Caco-2 (cell line): Measurements from ENCODE around the gene KLK1. TPM values are rescaled to one million over a fixed set of nuclear protein-coding genes. Genes with fewer than 3 reads are reported as not detected.

Experiments used
- BruUV-seq: library from RNA; stranded (reverse); fragments of 400-500 nt; replicated peaks from 2 replicates; lab custom pipeline; 2021; lab: Mats Ljungman, UMichigan
- CTCF ChIA-PET: fragments of 300-600 bp; sonication (Branson Sonifier 250); formaldehyde crosslinking; loops from one replicate; lab custom pipeline; 2022; ENCODE audit warnings: antibody characterized with exemption; lab: Charles Lee
- POLR2A ChIA-PET: fragments of 300-600 bp; sonication (Branson Sonifier 250); formaldehyde crosslinking; loops from one replicate; lab custom pipeline; 2022; ENCODE audit warnings: antibody characterized with exemption; lab: Charles Lee
- DNase-seq, 2 experiments: peaks; one replicate each; pipeline versions ENCODE4 v3.0.0 to v3.0.0-alpha.2; 2020 to 2022
- H3K27me3 ChIP-seq: replicated peaks from 2 replicates; pipeline ENCODE4 v1.6.0; 2011; ENCODE audit warnings: low read length; ENCODE audit not compliant: control insufficient read depth, insufficient read depth
- H3K36me3 ChIP-seq: 2 replicates; pipeline ENCODE4 v1.5.1; 2011; ENCODE audit warnings: low read length; ENCODE audit not compliant: control insufficient read depth, insufficient read depth
- H3K4me1 ChIP-seq: fragments of 250-450 bp; sonication (Bioruptor Pico); 2 replicates; pipeline ENCODE4 v1.5.1; 2020; ENCODE audit warnings: mild to moderate bottlenecking
- H3K4me3 ChIP-seq: 2 replicates; pipeline ENCODE4 v1.5.1; 2011; ENCODE audit warnings: low read depth, mild to moderate bottlenecking, control low read depth, low read length
- H3K9me3 ChIP-seq: fragments of 250-450 bp; sonication (Bioruptor Pico); 2 replicates; pipeline ENCODE4 v1.5.1; 2020; ENCODE audit warnings: mild to moderate bottlenecking, moderate library complexity
- H3K27ac Mint-ChIP-seq: one replicate; pipeline ENCODE4 v1.8.0; 2022; ENCODE audit warnings: mixed read lengths; ENCODE audit not compliant: unreplicated experiment
- H3K27me3 Mint-ChIP-seq: one replicate; pipeline ENCODE4 v1.8.0; 2022; ENCODE audit warnings: mixed read lengths; ENCODE audit not compliant: insufficient read depth, unreplicated experiment
- H3K36me3 Mint-ChIP-seq: one replicate; pipeline ENCODE4 v1.8.0; 2022; ENCODE audit warnings: mild to moderate bottlenecking, mixed read lengths; ENCODE audit not compliant: insufficient read depth, unreplicated experiment
- H3K4me1 Mint-ChIP-seq: one replicate; pipeline ENCODE4 v1.8.0; 2022; ENCODE audit warnings: low read depth, mixed read lengths; ENCODE audit not compliant: unreplicated experiment
- H3K4me3 Mint-ChIP-seq: one replicate; pipeline ENCODE4 v1.8.0; 2022; ENCODE audit warnings: mild to moderate bottlenecking, moderate library complexity, mixed read lengths; ENCODE audit not compliant: unreplicated experiment
- H3K9me3 Mint-ChIP-seq: one replicate; pipeline ENCODE4 v1.8.0; 2022; ENCODE audit warnings: mixed read lengths; ENCODE audit not compliant: unreplicated experiment
- intact Hi-C: fragments of 100-400 bp; cut with micrococcal nuclease; formaldehyde crosslinking; loops from one replicate; pipeline ENCODE4 v1.10.0; 2022; ENCODE audit not compliant: unreplicated experiment
- total RNA-seq: library from RNA; stranded (reverse); gene quantifications from 2 replicates; pipeline ENCODE4 v1.2.3, GENCODE V29; 2022
- TF ChIP-seq, protein P1 (sequence below), 2 experiments: fragments of 200-600 bp in 1 of 2; IDR thresholded peaks; 1 replicate in 1 of 2; 2 replicates in 1 of 2; pipeline versions ENCODE4 v1.5.1 to v1.8.0; 2011 to 2022; ENCODE audit warnings: antibody characterized with exemption in 1 of 2, control low read depth in 1 of 2, inconsistent platforms in 1 of 2, low read depth in 1 of 2, low read length in 1 of 2, mild to moderate bottlenecking in 1 of 2, moderate library complexity in 1 of 2; ENCODE audit not compliant: insufficient read depth in 1 of 2, severe bottlenecking in 1 of 2, unreplicated experiment in 1 of 2

Gene KLK1
- total RNA-seq, 1 experiment from 2014 or later = 0.73 TPM

DNA sequence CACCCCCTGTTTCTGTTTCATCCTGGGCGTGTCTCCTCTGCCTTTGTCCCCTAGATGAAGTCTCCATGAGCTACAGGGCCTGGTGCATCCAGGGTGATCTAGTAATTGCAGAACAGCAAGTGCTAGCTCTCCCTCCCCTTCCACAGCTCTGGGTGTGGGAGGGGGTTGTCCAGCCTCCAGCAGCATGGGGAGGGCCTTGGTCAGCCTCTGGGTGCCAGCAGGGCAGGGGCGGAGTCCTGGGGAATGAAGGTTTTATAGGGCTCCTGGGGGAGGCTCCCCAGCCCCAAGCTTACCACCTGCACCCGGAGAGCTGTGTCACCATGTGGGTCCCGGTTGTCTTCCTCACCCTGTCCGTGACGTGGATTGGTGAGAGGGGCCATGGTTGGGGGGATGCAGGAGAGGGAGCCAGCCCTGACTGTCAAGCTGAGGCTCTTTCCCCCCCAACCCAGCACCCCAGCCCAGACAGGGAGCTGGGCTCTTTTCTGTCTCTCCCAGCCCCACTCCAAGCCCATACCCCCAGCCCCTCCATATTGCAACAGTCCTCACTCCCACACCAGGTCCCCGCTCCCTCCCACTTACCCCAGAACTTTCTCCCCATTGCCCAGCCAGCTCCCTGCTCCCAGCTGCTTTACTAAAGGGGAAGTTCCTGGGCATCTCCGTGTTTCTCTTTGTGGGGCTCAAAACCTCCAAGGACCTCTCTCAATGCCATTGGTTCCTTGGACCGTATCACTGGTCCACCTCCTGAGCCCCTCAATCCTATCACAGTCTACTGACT, 31.2 kb upstream of the KLK1 start, which contains the start of gene KLK3:
KLK3 (plus strand) TSS at position 280 of the 775 bp plus-strand sequence; CDS start at position 321, 41 bp downstream.
- peak in 1 of 2 experiments; percentile 23 for DNase-seq
- Histone ChIP-seq H3K4me1 (no peaks in the 10 kb centered on the region), H3K27me3 (no peaks in the 10 kb centered on the region; the same call in 1 of the 2 replicates), H3K9me3 (no peaks in the 10 kb centered on the region), H3K4me3 (no peak within 1 kb of the TSS), H3K36me3 (no peaks in the 10 kb centered on the region)
- H3K36me3 Mint-ChIP-seq = no peaks in the 10 kb centered on the region
- CTCF ChIA-PET = no interaction called here
- intact Hi-C loops = no loop called here
- no peaks in the 10 kb centered on the region for H3K4me1 Mint-ChIP-seq
- POLR2A ChIA-PET = no interaction called here
- H3K9me3 Mint-ChIP-seq = no peaks in the 10 kb centered on the region
- no TSS peak for BruUV-seq
- no peak within 1 kb of the TSS for H3K4me3 Mint-ChIP-seq
- TF ChIP-seq, protein P1, sequence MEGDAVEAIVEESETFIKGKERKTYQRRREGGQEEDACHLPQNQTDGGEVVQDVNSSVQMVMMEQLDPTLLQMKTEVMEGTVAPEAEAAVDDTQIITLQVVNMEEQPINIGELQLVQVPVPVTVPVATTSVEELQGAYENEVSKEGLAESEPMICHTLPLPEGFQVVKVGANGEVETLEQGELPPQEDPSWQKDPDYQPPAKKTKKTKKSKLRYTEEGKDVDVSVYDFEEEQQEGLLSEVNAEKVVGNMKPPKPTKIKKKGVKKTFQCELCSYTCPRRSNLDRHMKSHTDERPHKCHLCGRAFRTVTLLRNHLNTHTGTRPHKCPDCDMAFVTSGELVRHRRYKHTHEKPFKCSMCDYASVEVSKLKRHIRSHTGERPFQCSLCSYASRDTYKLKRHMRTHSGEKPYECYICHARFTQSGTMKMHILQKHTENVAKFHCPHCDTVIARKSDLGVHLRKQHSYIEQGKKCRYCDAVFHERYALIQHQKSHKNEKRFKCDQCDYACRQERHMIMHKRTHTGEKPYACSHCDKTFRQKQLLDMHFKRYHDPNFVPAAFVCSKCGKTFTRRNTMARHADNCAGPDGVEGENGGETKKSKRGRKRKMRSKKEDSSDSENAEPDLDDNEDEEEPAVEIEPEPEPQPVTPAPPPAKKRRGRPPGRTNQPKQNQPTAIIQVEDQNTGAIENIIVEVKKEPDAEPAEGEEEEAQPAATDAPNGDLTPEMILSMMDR (IDR thresholded peaks at IDR 0.05; ENCODE audit: insufficient read depth in 1 of 2, low read depth in 1 of 2, low read length in 1 of 2, severe bottlenecking in 1 of 2, unreplicated experiment in 1 of 2) = no peak
- no peak within 1 kb of the TSS for H3K27ac Mint-ChIP-seq
- H3K27me3 Mint-ChIP-seq = peaks cover 29% of the 10 kb centered on the region

DNA sequence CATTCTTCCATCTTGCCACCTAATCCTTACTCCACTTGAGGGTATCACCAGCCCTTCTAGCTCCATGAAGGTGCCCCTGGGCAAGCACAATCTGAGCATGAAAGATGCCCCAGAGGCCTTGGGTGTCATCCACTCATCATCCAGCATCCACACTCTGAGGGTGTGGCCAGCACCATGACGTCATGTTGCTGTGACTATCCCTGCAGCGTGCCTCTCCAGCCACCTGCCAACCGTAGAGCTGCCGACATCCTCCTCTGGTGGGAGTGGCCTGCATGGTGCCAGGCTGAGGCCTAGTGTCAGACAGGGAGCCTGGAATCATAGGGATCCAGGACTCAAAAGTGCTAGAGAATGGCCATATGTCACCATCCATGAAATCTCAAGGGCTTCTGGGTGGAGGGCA, 28.0 kb upstream of the KLK1 start:
- TF ChIP-seq, protein P1 (IDR thresholded peaks at IDR 0.05; ENCODE audit: insufficient read depth in 1 of 2, low read depth in 1 of 2, low read length in 1 of 2, severe bottlenecking in 1 of 2, unreplicated experiment in 1 of 2) = no peak
- H3K36me3 ChIP-seq = no peaks in the 10 kb centered on the region
- H3K4me1 ChIP-seq = no peaks in the 10 kb centered on the region
- ChIA-PET POLR2A (no interaction called here), CTCF (no interaction called here)
- no peak overlapping the region for H3K27ac Mint-ChIP-seq
- H3K4me3 ChIP-seq = no peak overlapping the region
- intact Hi-C loops = no loop called here
- H3K27me3 ChIP-seq = no peaks in the 10 kb centered on the region
- BruUV-seq = no TSS peak
- H3K4me3 Mint-ChIP-seq = no peak overlapping the region
- H3K4me1 Mint-ChIP-seq = no peaks in the 10 kb centered on the region
- H3K27me3 Mint-ChIP-seq = peaks cover 21% of the 10 kb centered on the region
- peak in 1 of 2 experiments; percentile 17 for DNase-seq
- H3K36me3 Mint-ChIP-seq = no peaks in the 10 kb centered on the region
- H3K9me3 ChIP-seq = no peaks in the 10 kb centered on the region
- no peaks in the 10 kb centered on the region for H3K9me3 Mint-ChIP-seq

DNA sequence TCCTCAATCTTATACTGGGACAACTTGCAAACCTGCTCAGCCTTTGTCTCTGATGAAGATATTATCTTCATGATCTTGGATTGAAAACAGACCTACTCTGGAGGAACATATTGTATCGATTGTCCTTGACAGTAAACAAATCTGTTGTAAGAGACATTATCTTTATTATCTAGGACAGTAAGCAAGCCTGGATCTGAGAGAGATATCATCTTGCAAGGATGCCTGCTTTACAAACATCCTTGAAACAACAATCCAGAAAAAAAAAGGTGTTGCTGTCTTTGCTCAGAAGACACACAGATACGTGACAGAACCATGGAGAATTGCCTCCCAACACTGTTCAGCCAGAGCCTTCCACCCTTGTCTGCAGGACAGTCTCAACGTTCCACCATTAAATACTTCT, 27.2 kb upstream of the KLK1 start:
- no peaks in the 10 kb centered on the region for H3K9me3 ChIP-seq
- no peaks in the 10 kb centered on the region for H3K27me3 ChIP-seq
- Mint-ChIP-seq H3K4me1 (no peaks in the 10 kb centered on the region), H3K27ac (no peak overlapping the region), H3K4me3 (no peak overlapping the region), H3K9me3 (no peaks in the 10 kb centered on the region), H3K36me3 (no peaks in the 10 kb centered on the region), H3K27me3 (peaks cover 14% of the 10 kb centered on the region)
- H3K4me3 ChIP-seq = no peak overlapping the region
- no peaks in the 10 kb centered on the region for H3K36me3 ChIP-seq
- H3K4me1 ChIP-seq = no peaks in the 10 kb centered on the region
- CTCF ChIA-PET = no interaction called here
- POLR2A ChIA-PET = no interaction called here
- no peak for DNase-seq
- BruUV-seq = no TSS peak
- intact Hi-C loops = no loop called here
- TF ChIP-seq, protein P1 (IDR thresholded peaks at IDR 0.05; ENCODE audit: insufficient read depth in 1 of 2, low read depth in 1 of 2, low read length in 1 of 2, severe bottlenecking in 1 of 2, unreplicated experiment in 1 of 2) = no peak
